HG03196 (cell line): Measurements from ENCODE around the gene SOST.

Experiments used
- ATAC-seq: cut with Tn5 transposase; IDR thresholded peaks from one replicate; pipeline ENCODE4 v1.9.1; 2021; ENCODE audit not compliant: unreplicated experiment

Gene SOST

DNA sequence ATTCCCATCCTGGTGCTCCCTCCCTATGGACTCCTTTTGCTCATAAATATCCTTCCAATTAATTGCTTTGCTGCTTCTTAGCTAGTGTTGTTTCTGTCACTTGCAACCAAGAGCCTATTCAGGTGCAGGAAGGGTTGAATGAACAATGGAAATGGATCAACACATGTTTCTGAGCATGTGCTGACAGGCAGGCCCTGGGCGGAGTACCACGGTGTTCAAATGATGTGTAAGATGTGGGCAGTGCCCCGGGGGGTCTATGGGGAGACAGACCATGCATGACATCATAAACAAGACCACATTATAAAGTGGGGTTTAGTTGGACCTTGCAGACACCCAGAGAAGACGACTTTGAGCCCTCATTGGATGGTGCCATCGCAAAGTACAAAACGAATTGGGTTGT is 48.5 kb downstream of the SOST start:
- no peak for ATAC-seq

DNA sequence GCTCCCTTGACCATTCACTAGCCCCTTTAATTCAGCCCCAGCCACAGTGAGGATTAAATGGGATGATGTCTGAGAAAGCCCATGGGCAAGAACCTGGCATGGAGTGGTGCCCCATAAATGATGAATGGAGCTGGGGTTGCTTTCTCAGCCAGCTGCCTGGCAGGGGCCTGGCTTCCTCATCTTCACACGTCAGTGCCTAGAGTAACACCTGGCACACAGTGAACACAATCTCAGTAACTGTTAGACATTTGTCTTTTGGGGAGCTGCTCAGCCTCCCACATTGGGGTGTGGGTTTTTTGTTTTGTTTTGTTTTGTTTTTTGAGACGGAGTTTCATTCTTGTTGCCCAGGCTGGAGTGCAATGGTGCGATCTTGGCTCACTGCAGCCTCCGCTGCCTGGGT is 49.4 kb downstream of the SOST start:
- no peak for ATAC-seq

- no peak for ATAC-seq
Measured at GRCh38 chr17:43707184-43707583, 51.4 kb downstream of the SOST start.

- ATAC-seq: no peak
Measured at GRCh38 chr17:43706235-43706634, 52.4 kb downstream of the SOST start.
